Measurements from ENCODE around the gene KLK1.

KLK1 gene

GRCh38 chr19:50823389-50824042 is at the start of gene KLK1:
Gene KLK1, minus strand, starts transcription at chr19:50823787. Its CDS starts 39 bp downstream, at chr19:50823748.
- no peak for DNase-seq (ENCODE audit: low read depth)

- DNase-seq (ENCODE audit: low read depth) = no peak
Observed at GRCh38 chr19:50873056-50873455, 49.5 kb upstream of the KLK1 start, which contains the start of gene KLK2. Gene KLK2, plus strand, starts transcription at chr19:50873439. Its CDS starts 35 bp downstream, at chr19:50873474.

- no peak for DNase-seq (ENCODE audit: low read depth)
Observed at GRCh38 chr19:50870417-50871089, 47.0 kb upstream of the KLK1 start.

- DNase-seq (ENCODE audit: low read depth) = no peak
Observed at GRCh38 chr19:50869479-50869878, 45.9 kb upstream of the KLK1 start.

- DNase-seq (ENCODE audit: low read depth) = no peak
Observed at GRCh38 chr19:50861496-50862286, 38.1 kb upstream of the KLK1 start.

- no peak for DNase-seq (ENCODE audit: low read depth)
Observed at GRCh38 chr19:50861010-50861409, 37.4 kb upstream of the KLK1 start.

GRCh38 chr19:50859849-50860248 is 36.3 kb upstream of the KLK1 start:
- no peak for DNase-seq (ENCODE audit: low read depth)

- no peak for DNase-seq (ENCODE audit: low read depth)
Observed at GRCh38 chr19:50858886-50859285, 35.3 kb upstream of the KLK1 start.

GRCh38 chr19:50857366-50857765 is 33.8 kb upstream of the KLK1 start:
- DNase-seq (ENCODE audit: low read depth) = no peak

GRCh38 chr19:50854636-50855410 is 31.2 kb upstream of the KLK1 start, which contains the start of gene KLK3:
Gene KLK3, plus strand, starts transcription at chr19:50854915. Its CDS starts 41 bp downstream, at chr19:50854956.
- DNase-seq (ENCODE audit: low read depth) = no peak

- no peak for DNase-seq (ENCODE audit: low read depth)
Observed at GRCh38 chr19:50851620-50852019, 28.0 kb upstream of the KLK1 start.

- DNase-seq (ENCODE audit: low read depth) = no peak
Observed at GRCh38 chr19:50850738-50851137, 27.2 kb upstream of the KLK1 start.

- DNase-seq (ENCODE audit: low read depth) = no peak
Observed at GRCh38 chr19:50844296-50844935, 20.8 kb upstream of the KLK1 start.

GRCh38 chr19:50843701-50844221 is 20.2 kb upstream of the KLK1 start:
- no peak for DNase-seq (ENCODE audit: low read depth)

GRCh38 chr19:50843205-50843604 is 19.6 kb upstream of the KLK1 start:
- DNase-seq (ENCODE audit: low read depth) = no peak

- DNase-seq (ENCODE audit: low read depth) = no peak
Observed at GRCh38 chr19:50842130-50842529, 18.5 kb upstream of the KLK1 start.

GRCh38 chr19:50839712-50840655 is 16.4 kb upstream of the KLK1 start:
- no peak for DNase-seq (ENCODE audit: low read depth)

- DNase-seq (ENCODE audit: low read depth) = no peak
Observed at GRCh38 chr19:50838239-50838638, 14.7 kb upstream of the KLK1 start.

- DNase-seq (ENCODE audit: low read depth) = no peak
Observed at GRCh38 chr19:50837300-50837699, 13.7 kb upstream of the KLK1 start.

- no peak for DNase-seq (ENCODE audit: low read depth)
Observed at GRCh38 chr19:50836543-50837195, 13.1 kb upstream of the KLK1 start.

Data from T-helper 22 cell (primary cell).